RCC 7860 (cell line): ENCODE measurements around the gene DCAF5.
A peak's percentile ranks its signal among the peaks of the same experiment; 100 is the strongest.
"Not testable (repeated sequence)": the region's sequence is repeated elsewhere in the genome, so short reads cannot be mapped to it uniquely, and the experiment has no call there.

Source experiments
- DNase-seq: peaks from one replicate; pipeline ENCODE4 v3.0.0-alpha.2; 2015; ENCODE audit warnings: low spot score
- FAIRE-seq: peaks from 2 replicates; lab custom pipeline; 2012; peaks lifted over from hg19 to GRCh38; lab: Jason Lieb, UNC

DCAF5 gene

DNA sequence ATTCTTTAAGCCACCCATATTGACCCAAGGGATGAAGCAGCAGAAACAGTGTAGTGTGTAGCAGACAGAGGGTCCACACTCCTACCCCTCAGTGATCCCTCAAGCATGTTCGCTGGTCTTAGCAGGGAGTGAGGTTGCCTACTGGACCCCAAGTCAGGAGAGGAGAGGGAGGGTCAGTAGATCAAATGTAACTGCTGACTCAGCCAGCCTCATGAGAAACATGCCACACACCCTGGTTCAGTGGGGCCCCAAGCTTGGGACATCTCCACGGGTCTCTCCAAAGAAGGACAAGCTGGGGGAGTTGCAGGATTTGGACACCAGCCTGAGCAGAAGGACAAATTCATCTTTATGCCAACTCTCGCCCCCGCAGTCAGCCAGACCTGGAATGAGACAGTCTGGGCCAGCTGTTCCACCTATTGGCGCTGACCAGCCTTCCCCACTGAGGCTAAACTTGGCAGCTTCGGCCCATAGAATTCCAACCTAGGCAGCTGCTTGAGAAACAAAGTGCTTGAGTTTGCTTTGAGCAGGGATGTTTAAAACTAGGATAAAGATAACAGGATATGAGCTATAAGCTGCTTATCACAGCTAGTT, 107.9 kb downstream of the DCAF5 start:
- DNase-seq (no peak), FAIRE-seq (no peak)

DNA sequence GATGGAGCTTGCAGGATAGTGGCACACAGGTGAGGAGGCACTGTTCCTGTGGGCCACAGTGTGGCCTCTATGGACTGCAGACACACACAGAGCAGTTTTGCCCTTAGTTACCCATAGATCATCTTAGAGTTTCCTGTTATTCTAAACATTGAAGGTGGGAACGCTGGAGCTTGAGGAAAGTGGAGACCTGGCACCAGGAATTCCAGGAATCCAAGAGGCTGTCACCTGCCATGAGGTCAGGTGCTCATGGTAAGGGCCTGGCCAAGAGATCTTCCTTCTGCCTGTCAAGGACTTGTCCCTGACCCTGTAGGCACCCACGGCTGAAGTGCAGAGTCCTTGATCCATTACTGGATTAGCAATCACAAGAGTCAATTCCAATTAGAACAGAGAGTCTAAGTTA, 108.6 kb downstream of the DCAF5 start:
- FAIRE-seq: no peak
- DNase-seq: no peak

- DNase-seq: no peak
- no peak for FAIRE-seq
These were observed 109.2 kb downstream of the DCAF5 start for GRCh38 chr14:69043596-69044260.

- FAIRE-seq (no peak), DNase-seq (no peak)
These were observed 110.0 kb downstream of the DCAF5 start for GRCh38 chr14:69042787-69043444.

DNA sequence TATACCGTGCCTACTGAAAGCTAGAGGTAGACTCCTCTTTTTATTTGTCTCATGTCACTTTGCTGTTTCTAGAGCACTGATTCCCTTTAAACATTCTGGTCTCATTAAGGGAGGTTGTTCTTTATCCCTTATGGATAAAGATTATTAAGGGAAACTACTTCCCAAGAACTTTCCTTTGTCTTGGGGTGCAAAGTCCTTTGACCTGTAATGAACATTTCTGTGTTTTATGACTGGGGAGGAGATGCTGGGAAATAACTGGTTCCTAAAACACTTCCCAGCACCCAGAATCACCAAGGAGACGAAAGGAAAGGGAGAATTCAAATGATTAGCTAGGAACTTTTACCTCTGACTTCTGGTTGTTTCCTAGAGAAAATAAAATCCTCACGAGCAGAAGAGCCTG, 110.6 kb downstream of the DCAF5 start:
- DNase-seq (no peak), FAIRE-seq (no peak)

GRCh38 chr14:69041783-69042182, 111.1 kb downstream of the DCAF5 start:
- FAIRE-seq (no peak), DNase-seq (no peak)

GRCh38 chr14:69040353-69040752, 112.6 kb downstream of the DCAF5 start:
- no peak for FAIRE-seq
- no peak for DNase-seq

- FAIRE-seq (peak; percentile 52), DNase-seq (peak; percentile 78)
These were observed 113.7 kb downstream of the DCAF5 start for GRCh38 chr14:69039288-69039628.

DNA sequence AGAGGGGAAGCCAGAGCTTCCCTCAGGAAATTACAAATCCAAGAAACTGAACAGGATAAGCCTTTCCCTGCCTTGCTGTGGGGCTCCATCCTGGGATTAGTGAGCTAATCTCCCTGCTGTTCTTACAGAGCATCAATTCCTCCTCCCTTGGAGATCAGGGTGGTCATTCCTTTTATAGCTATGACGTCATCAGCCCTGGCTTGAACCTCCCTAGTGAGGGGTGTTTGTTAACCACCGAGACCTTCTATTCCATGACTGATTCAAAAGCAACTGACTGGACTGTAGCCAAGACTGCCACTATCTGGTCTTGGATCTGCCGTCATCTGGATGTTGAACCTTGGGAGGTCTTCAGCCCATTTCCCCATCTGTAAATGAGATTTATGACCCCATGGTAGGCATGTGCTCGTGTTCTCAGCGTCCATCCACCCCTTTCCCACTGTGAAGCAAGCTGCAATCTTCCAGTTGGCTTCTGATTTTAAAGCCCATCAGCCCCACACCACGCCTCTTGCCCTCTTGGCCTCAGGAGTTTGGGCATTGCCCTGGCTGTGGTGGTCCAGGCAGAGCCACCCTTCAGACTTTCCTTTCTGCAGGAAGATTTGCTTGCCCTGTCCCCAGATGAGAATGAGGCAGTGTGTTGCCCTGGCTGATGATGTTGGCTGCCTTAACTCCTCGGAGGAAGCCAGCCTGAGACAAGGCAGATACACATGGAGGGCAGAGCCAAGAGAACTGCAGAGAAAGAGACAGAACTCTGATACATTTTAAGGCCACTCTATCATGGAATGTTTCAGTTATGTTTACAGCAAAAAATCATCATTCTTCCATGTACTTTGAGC, 114.2 kb downstream of the DCAF5 start:
- FAIRE-seq (no peak), DNase-seq (peak; percentile 92)

DNA sequence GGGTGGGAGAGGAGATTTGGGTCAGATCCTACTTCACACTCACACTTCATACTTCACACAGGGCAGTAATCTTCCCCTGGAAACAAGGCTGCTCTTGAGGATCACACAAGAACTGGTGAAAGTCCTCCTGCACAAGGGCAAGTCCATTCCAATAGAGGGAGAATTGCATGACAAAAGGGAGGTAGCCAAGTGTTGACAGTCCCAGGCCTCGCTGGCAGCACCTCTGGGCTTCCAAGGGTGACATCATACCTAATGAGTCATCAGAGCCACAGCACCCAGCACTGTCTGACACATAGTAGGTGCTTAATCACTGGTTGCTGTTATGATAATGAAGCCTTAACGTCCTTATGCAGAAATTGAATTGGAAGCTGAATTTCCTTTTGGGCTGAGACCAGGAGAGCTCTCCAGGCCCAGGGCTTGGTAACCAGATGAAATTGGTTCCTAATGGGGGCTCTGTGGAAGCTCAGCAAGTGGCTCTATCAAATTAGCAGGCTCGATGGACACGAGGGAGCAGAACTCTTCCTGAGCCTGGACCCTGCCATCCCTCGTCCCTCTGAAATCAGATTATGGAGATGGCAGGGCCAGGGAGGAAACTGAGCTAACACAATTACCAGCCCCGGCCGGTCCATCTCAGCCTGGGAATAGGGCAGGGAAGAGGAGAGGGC, 115.0 kb downstream of the DCAF5 start:
- peak; percentile 72 for DNase-seq
- no peak for FAIRE-seq

- FAIRE-seq (no peak), DNase-seq (peak; percentile 23)
These were observed 116.0 kb downstream of the DCAF5 start for GRCh38 chr14:69036757-69037506.

DNA sequence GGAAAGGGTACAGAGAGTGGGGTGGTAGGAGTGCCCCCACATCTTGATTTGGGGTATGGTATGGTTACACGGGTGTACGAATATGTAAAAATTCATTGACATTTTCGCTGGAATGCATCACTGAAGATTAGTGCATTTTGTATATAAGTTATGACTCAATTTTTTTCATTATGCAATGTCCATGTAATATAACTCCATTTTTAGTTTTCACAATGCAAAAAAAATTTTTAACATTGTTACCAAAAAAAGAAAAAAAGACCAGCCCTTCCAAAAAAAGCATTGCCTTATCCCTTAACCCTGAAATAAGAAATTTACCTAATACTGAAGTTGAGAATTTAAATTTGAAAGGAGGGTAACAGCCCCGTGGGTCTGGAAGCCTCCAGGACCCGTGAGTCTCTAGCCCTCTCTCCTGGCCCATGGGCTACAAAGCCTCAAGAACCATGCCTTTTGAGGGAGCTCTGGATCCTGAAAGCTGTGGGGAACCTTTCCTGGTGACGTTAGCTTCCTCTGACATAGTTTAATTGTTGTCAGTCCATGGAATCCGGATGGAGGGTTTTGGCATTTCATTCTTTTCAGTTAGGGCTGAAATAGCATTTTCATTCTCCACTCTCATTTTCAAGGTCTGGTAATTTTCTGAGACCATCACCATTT, 118.2 kb downstream of the DCAF5 start:
- DNase-seq: no peak
- no peak for FAIRE-seq

DNA sequence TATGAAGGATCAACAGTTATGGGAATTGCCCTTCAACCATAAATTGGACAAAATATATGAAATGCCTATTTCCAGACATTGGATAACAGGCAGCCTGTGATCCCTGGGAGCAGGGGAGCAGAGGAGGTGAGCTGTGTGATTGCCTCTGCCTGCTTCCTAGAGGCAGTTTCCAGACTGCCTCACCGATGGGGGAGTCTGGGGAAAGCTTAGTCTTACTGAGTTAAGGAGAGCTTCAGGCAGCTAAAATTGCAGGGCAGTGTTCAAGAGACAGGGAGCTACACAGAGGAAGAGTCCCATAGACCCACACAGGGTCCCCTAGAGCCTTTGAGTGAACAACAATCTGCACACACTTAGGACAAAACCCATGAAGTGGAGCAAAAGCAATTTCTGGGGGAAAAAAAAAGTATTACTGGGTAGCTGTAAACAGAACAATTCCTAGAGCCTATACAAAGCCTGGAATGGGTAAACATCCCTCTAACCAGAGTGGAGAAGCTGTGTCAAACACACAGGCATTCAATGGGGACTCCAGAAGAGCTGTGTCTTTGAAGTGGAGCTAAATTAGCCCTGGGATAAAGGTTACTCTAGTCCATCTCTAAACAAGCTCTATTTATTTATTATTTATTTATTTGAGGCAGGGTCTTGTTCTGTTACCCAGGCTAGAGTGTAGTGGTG, 125.5 kb downstream of the DCAF5 start:
- FAIRE-seq: no peak
- no peak for DNase-seq

DNA sequence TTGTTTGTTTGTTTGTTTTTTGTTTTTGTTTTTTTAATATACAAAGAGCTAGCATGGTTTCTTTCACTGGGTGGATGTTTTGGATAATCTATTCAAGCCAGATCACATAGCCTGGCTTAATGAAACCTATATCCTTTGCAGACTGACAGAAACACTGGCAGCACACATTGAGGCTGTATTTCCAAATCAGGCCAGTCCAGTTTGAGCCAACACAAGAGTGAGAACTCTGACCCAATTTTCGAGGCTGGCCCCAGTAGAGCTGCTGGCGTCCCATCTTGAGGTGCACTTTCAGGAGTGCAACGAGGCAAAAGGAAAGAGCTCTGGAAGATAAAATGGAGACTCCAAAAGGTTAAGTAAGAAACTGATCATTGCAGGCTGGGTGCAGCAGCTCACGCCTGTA, 129.9 kb downstream of the DCAF5 start:
- FAIRE-seq (no peak), DNase-seq (no peak)

DNA sequence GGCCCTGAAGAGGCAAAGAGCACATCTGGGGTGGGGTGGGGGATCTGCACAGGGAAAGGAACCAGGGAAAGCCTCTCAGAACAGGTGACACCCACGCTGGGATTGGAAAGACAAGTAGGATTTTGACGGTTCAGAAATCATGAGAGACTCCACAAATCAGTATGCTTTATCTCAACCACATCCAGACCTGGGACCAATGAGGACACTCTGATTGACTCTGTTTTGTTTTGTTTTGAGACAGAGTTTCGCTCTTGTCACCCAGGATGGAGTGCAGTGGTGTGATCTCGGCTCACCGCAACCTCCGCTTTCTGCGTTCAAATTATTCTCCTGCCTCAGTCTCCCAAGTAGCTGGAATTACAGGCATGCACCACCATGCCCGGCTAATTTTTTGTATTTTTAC, 130.8 kb downstream of the DCAF5 start:
- not testable (repeated sequence) for DNase-seq, FAIRE-seq

DNA sequence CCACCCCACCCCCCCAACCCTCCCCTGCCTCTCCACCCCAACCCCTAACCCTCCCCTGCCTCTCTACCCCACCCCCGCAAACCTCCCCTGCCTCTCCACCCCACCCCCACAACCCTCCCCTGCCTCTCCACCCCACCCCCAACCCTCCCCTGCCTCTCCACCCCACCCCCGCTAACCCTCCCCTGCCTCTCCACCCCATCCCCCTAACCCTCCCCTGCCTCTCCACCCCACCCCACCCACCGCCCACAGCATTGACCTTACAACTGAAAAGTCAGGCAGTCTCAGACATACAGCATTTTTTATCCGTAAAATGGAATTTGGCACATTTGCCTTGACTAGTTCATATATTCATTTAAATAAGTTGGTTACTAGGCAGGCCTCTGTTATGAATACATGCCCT, 135.2 kb downstream of the DCAF5 start:
- FAIRE-seq (no peak), DNase-seq (no peak)

DNA sequence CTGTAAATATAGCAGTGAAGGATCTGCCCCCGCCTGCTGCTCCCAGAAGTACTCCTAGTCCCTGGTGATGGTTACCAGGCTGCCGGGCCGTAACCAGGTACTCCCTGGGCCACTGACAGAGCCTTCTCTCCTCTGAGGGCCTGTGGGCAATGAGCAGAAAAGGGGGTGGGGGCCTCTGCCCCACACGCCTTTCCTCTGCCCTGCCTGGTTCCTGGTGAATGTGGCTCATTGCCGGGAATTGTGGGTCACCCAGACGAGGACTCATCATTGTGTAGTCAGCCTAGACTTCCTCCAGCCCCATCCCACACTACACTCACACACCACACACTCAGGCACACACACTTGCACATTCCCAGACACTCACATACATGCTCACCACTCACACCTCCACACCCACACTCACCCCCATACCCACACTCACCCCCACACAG, 138.1 kb downstream of the DCAF5 start:
- FAIRE-seq (no peak), DNase-seq (no peak)

- DNase-seq: no peak
- no peak for FAIRE-seq
These were observed 138.8 kb downstream of the DCAF5 start for GRCh38 chr14:69013943-69014782.
